GM12872 (cell line): ENCODE data around the gene CFHR3.

Source experiments
- TF ChIP-seq, protein P1 (sequence below): IDR thresholded peaks from 3 replicates; pipeline ENCODE4 v1.5.1; 2011; ENCODE audit warnings: low read depth, mild to moderate bottlenecking, low read length, moderate library complexity; ENCODE audit not compliant: insufficient read depth

Gene CFHR3

GRCh38 chr1:196827860-196828259 is 53.2 kb downstream of the CFHR3 start:
- TF ChIP-seq, protein P1, sequence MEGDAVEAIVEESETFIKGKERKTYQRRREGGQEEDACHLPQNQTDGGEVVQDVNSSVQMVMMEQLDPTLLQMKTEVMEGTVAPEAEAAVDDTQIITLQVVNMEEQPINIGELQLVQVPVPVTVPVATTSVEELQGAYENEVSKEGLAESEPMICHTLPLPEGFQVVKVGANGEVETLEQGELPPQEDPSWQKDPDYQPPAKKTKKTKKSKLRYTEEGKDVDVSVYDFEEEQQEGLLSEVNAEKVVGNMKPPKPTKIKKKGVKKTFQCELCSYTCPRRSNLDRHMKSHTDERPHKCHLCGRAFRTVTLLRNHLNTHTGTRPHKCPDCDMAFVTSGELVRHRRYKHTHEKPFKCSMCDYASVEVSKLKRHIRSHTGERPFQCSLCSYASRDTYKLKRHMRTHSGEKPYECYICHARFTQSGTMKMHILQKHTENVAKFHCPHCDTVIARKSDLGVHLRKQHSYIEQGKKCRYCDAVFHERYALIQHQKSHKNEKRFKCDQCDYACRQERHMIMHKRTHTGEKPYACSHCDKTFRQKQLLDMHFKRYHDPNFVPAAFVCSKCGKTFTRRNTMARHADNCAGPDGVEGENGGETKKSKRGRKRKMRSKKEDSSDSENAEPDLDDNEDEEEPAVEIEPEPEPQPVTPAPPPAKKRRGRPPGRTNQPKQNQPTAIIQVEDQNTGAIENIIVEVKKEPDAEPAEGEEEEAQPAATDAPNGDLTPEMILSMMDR = peak; percentile 26; the same call in 1 of the 3 replicates
